Measurements from ENCODE around the gene FYB1. TPM values are rescaled to one million over a fixed set of nuclear protein-coding genes. Genes with fewer than 3 reads are reported as not detected.

The FYB1 gene
- total RNA-seq, 1 experiment from 2014 or later: 0.52 TPM

DNA sequence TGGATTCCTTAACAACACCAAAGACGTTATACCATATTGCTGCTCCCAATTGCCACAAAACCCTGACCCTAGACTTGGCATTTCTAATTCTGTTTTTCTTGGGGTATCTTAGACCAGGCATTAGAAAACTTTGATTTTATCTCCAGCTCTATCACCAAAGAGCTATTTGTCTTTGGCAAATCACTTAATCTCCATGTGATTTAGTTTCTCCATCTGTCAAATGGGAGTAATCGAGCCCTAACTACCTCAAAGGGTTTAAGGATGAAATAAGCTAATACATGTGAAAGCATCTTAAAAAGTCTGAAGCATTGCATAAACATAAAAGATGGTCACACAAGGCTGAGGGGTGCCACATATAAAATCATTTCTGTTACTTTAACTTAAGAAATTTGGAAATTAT lies 60.6 kb downstream of the FYB1 start:
- H3K9me3 Mint-ChIP-seq: peaks cover 6% of the 10 kb centered on the region; the same call in 1 of the 2 replicates
- DNase-seq (ENCODE audit: low spot score): no peak
- CTCF ChIA-PET: no interaction called here
- H3K4me3 Mint-ChIP-seq: no peak overlapping the region
- POLR2A ChIA-PET: interaction anchor here (0.5 kb wide), 1 partner anchor 10 kb away, joined by 3 read pairs; no protein-coding TSS in a partner anchor
- TF ChIP-seq, protein P1, sequence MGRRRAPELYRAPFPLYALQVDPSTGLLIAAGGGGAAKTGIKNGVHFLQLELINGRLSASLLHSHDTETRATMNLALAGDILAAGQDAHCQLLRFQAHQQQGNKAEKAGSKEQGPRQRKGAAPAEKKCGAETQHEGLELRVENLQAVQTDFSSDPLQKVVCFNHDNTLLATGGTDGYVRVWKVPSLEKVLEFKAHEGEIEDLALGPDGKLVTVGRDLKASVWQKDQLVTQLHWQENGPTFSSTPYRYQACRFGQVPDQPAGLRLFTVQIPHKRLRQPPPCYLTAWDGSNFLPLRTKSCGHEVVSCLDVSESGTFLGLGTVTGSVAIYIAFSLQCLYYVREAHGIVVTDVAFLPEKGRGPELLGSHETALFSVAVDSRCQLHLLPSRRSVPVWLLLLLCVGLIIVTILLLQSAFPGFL (CRISPR knock-in tag; IDR thresholded peaks at IDR 0.05; ENCODE audit: borderline replicate concordance): no peak
- no peak for TF ChIP-seq TP53 (CRISPR knock-in tag; IDR thresholded peaks at IDR 0.05)
- no peak for TF ChIP-seq SMAD3 (CRISPR knock-in tag; IDR thresholded peaks at IDR 0.05; ENCODE audit: borderline replicate concordance)
- TF ChIP-seq ZNF396 (CRISPR knock-in tag; IDR thresholded peaks at IDR 0.05; ENCODE audit: borderline replicate concordance): no peak
- no peak for TF ChIP-seq GABPB1 (CRISPR knock-in tag; IDR thresholded peaks at IDR 0.05)
- TF ChIP-seq HMGA2 (CRISPR knock-in tag; IDR thresholded peaks at IDR 0.05): no peak
- no peak for TF ChIP-seq MXD4 (CRISPR knock-in tag; IDR thresholded peaks at IDR 0.05; ENCODE audit: borderline replicate concordance)
- TF ChIP-seq, protein P2, sequence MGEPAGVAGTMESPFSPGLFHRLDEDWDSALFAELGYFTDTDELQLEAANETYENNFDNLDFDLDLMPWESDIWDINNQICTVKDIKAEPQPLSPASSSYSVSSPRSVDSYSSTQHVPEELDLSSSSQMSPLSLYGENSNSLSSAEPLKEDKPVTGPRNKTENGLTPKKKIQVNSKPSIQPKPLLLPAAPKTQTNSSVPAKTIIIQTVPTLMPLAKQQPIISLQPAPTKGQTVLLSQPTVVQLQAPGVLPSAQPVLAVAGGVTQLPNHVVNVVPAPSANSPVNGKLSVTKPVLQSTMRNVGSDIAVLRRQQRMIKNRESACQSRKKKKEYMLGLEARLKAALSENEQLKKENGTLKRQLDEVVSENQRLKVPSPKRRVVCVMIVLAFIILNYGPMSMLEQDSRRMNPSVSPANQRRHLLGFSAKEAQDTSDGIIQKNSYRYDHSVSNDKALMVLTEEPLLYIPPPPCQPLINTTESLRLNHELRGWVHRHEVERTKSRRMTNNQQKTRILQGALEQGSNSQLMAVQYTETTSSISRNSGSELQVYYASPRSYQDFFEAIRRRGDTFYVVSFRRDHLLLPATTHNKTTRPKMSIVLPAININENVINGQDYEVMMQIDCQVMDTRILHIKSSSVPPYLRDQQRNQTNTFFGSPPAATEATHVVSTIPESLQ (CRISPR knock-in tag; IDR thresholded peaks at IDR 0.05): no peak
- no peak for TF ChIP-seq ETV6 (CRISPR knock-in tag; IDR thresholded peaks at IDR 0.05)
- TF ChIP-seq, protein P3, sequence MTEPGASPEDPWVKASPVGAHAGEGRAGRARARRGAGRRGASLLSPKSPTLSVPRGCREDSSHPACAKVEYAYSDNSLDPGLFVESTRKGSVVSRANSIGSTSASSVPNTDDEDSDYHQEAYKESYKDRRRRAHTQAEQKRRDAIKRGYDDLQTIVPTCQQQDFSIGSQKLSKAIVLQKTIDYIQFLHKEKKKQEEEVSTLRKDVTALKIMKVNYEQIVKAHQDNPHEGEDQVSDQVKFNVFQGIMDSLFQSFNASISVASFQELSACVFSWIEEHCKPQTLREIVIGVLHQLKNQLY (CRISPR knock-in tag; IDR thresholded peaks at IDR 0.05): no peak
- no peak for TF ChIP-seq NFATC4 (CRISPR knock-in tag; IDR thresholded peaks at IDR 0.05)
- TF ChIP-seq ZNF121 (CRISPR knock-in tag; IDR thresholded peaks at IDR 0.05): no peak
- no peak for TF ChIP-seq CREB1 (CRISPR knock-in tag; IDR thresholded peaks at IDR 0.05)
- TF ChIP-seq, protein P4, sequence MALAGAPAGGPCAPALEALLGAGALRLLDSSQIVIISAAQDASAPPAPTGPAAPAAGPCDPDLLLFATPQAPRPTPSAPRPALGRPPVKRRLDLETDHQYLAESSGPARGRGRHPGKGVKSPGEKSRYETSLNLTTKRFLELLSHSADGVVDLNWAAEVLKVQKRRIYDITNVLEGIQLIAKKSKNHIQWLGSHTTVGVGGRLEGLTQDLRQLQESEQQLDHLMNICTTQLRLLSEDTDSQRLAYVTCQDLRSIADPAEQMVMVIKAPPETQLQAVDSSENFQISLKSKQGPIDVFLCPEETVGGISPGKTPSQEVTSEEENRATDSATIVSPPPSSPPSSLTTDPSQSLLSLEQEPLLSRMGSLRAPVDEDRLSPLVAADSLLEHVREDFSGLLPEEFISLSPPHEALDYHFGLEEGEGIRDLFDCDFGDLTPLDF (CRISPR knock-in tag; IDR thresholded peaks at IDR 0.05): no peak
- no peaks in the 10 kb centered on the region for H3K27me3 Mint-ChIP-seq (ENCODE audit: low read depth)
- H3K27ac Mint-ChIP-seq: no peak overlapping the region
- no peaks in the 10 kb centered on the region for H3K36me3 Mint-ChIP-seq
- 0 out of 2 replicates have a peak, but pooled peaks cover 1% of the 10 kb centered on the region for H3K4me1 Mint-ChIP-seq
- no peak for ATAC-seq

GRCh38 chr5:39158127-39158593 lies 61.2 kb downstream of the FYB1 start:
- CTCF ChIA-PET: interaction anchor here (1.5 kb wide), 1 partner anchor 59 kb away, joined by 7 read pairs; no protein-coding TSS in a partner anchor
- POLR2A ChIA-PET: no interaction called here
- no peak for TF ChIP-seq IRF2 (CRISPR knock-in tag; IDR thresholded peaks at IDR 0.05; ENCODE audit: borderline replicate concordance, low read depth)
- TF ChIP-seq KAT7 (CRISPR knock-in tag; IDR thresholded peaks at IDR 0.05; ENCODE audit: borderline replicate concordance): no peak
- TF ChIP-seq, protein P5, sequence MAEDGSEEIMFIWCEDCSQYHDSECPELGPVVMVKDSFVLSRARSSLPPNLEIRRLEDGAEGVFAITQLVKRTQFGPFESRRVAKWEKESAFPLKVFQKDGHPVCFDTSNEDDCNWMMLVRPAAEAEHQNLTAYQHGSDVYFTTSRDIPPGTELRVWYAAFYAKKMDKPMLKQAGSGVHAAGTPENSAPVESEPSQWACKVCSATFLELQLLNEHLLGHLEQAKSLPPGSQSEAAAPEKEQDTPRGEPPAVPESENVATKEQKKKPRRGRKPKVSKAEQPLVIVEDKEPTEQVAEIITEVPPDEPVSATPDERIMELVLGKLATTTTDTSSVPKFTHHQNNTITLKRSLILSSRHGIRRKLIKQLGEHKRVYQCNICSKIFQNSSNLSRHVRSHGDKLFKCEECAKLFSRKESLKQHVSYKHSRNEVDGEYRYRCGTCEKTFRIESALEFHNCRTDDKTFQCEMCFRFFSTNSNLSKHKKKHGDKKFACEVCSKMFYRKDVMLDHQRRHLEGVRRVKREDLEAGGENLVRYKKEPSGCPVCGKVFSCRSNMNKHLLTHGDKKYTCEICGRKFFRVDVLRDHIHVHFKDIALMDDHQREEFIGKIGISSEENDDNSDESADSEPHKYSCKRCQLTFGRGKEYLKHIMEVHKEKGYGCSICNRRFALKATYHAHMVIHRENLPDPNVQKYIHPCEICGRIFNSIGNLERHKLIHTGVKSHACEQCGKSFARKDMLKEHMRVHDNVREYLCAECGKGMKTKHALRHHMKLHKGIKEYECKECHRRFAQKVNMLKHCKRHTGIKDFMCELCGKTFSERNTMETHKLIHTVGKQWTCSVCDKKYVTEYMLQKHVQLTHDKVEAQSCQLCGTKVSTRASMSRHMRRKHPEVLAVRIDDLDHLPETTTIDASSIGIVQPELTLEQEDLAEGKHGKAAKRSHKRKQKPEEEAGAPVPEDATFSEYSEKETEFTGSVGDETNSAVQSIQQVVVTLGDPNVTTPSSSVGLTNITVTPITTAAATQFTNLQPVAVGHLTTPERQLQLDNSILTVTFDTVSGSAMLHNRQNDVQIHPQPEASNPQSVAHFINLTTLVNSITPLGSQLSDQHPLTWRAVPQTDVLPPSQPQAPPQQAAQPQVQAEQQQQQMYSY (CRISPR knock-in tag; IDR thresholded peaks at IDR 0.05): no peak
- TF ChIP-seq HMGXB4 (CRISPR knock-in tag; IDR thresholded peaks at IDR 0.05): no peak
- no peak for TF ChIP-seq ZNF671 (CRISPR knock-in tag; IDR thresholded peaks at IDR 0.05)
- TF ChIP-seq FOXP4 (CRISPR knock-in tag; IDR thresholded peaks at IDR 0.05): no peak
- TF ChIP-seq ELF4 (CRISPR knock-in tag; IDR thresholded peaks at IDR 0.05; ENCODE audit: low read depth): no peak
- TF ChIP-seq ETV6 (CRISPR knock-in tag; IDR thresholded peaks at IDR 0.05): no peak
- TF ChIP-seq, protein P6, sequence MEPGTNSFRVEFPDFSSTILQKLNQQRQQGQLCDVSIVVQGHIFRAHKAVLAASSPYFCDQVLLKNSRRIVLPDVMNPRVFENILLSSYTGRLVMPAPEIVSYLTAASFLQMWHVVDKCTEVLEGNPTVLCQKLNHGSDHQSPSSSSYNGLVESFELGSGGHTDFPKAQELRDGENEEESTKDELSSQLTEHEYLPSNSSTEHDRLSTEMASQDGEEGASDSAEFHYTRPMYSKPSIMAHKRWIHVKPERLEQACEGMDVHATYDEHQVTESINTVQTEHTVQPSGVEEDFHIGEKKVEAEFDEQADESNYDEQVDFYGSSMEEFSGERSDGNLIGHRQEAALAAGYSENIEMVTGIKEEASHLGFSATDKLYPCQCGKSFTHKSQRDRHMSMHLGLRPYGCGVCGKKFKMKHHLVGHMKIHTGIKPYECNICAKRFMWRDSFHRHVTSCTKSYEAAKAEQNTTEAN (CRISPR knock-in tag; IDR thresholded peaks at IDR 0.05): no peak

More at GRCh38 chr5:39158127-39158593, 61.2 kb downstream of the FYB1 start:
- H3K27ac Mint-ChIP-seq: no peak overlapping the region
- H3K27me3 Mint-ChIP-seq (ENCODE audit: low read depth): no peaks in the 10 kb centered on the region
- ATAC-seq (no peak), DNase-seq (ENCODE audit: low spot score) (no peak)
- no peak overlapping the region for H3K4me3 Mint-ChIP-seq
- H3K36me3 Mint-ChIP-seq: no peaks in the 10 kb centered on the region
- no peaks in the 10 kb centered on the region for H3K4me1 Mint-ChIP-seq
- peaks cover 6% of the 10 kb centered on the region; the same call in 1 of the 2 replicates for H3K9me3 Mint-ChIP-seq

Measured in WTC11 (cell line).